ENCODE data around the gene KDM4C.

KDM4C gene

DNA sequence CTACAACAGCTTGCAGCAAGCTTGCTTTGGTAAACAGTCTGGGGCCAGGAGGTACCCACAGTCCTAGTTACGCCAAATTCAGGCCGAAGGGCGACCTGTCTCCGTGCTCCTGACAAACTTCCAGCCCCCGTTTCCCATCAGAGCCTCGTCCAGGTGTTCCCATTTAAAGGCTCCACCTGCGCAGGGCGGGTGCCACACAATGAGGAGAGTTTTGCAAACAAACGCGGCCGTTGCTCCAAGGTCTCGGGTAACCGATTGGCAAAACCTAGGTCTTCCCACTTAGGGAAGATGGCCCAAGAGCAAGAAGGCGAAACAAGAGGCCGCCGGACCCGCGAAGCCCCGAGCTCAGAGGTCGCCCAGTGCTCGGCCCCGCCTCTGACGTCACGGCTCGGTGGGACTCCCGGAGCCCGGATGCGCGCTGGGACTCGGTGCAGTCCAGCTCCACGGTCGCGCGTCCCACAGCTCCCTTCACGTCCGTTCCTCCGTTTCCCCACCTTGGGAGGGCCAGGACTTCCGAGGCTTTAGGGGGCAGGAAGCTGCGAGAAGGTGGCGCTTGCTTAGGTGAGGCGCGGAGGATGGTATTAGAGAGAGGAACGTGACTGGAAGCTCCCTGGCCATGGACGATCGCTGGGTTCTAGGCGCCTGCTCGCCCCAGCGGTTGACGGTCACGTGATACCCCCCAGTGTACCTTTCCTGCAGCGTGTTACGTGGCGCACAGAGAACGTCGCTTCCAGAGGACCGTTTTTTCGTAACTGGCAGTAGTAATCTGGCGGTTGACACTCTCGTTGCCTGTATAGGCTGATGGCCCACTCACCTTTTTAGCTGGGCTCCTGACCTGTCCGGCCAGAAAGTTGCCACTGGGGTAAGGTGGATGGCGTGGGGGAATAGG, 41.8 kb upstream of the KDM4C start:
- TF ChIP-seq, protein P1, sequence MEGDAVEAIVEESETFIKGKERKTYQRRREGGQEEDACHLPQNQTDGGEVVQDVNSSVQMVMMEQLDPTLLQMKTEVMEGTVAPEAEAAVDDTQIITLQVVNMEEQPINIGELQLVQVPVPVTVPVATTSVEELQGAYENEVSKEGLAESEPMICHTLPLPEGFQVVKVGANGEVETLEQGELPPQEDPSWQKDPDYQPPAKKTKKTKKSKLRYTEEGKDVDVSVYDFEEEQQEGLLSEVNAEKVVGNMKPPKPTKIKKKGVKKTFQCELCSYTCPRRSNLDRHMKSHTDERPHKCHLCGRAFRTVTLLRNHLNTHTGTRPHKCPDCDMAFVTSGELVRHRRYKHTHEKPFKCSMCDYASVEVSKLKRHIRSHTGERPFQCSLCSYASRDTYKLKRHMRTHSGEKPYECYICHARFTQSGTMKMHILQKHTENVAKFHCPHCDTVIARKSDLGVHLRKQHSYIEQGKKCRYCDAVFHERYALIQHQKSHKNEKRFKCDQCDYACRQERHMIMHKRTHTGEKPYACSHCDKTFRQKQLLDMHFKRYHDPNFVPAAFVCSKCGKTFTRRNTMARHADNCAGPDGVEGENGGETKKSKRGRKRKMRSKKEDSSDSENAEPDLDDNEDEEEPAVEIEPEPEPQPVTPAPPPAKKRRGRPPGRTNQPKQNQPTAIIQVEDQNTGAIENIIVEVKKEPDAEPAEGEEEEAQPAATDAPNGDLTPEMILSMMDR (IDR thresholded peaks at IDR 0.05) = no peak
- no peaks in the 10 kb centered on the region for H3K9me3 ChIP-seq (ENCODE audit: control insufficient read depth, low read length)
- no peak overlapping the region for H3K9ac ChIP-seq
- peak overlapping the region; percentile 45 for H3K4me3 ChIP-seq (ENCODE audit: low read depth, low read length)
- H3K4me2 ChIP-seq (ENCODE audit: low read length) = peak overlapping the region; percentile 60
- no peaks in the 10 kb centered on the region for H3K79me2 ChIP-seq
- peak overlapping the region; percentile 96 for H2AFZ ChIP-seq
- no peaks in the 10 kb centered on the region for H3K4me1 ChIP-seq
- H3K27ac ChIP-seq = no peak overlapping the region
- H3K27me3 ChIP-seq (ENCODE audit: control insufficient read depth, insufficient read depth, low read length) = no peaks in the 10 kb centered on the region
- H3K36me3 ChIP-seq (ENCODE audit: control insufficient read depth, insufficient read depth, low read length) = no peaks in the 10 kb centered on the region

DNA sequence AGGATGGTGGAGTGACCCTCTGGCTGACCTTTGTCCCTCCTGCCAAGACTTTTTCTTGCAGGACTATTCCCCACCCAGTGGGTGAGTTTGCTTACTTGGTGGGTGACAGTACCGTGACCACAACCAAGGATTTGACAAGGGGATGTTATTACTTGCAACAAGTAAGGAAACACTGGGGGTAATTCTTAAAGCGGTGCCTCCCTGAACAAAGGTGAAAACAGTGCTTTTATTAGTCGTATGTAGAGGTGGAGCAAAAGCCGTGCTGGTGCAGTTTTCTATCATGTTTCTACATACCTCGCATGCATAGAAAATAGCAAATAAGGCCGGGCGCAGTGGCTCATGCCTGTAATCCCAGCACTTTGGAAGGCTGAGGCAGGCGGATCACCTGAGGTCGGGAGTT, 41.0 kb upstream of the KDM4C start:
- Histone ChIP-seq H3K9ac (no peak overlapping the region), H3K4me1 (no peaks in the 10 kb centered on the region), H3K4me2 (ENCODE audit: low read length) (no peak overlapping the region), H3K36me3 (ENCODE audit: control insufficient read depth, insufficient read depth, low read length) (no peaks in the 10 kb centered on the region), H2AFZ (no peak overlapping the region), H3K4me3 (ENCODE audit: low read depth, low read length) (no peak overlapping the region), H3K9me3 (ENCODE audit: control insufficient read depth, low read length) (no peaks in the 10 kb centered on the region), H3K27ac (no peak overlapping the region), H3K27me3 (ENCODE audit: control insufficient read depth, insufficient read depth, low read length) (no peaks in the 10 kb centered on the region), H3K79me2 (no peaks in the 10 kb centered on the region)
- TF ChIP-seq, protein P1 (IDR thresholded peaks at IDR 0.05) = no peak

DNA sequence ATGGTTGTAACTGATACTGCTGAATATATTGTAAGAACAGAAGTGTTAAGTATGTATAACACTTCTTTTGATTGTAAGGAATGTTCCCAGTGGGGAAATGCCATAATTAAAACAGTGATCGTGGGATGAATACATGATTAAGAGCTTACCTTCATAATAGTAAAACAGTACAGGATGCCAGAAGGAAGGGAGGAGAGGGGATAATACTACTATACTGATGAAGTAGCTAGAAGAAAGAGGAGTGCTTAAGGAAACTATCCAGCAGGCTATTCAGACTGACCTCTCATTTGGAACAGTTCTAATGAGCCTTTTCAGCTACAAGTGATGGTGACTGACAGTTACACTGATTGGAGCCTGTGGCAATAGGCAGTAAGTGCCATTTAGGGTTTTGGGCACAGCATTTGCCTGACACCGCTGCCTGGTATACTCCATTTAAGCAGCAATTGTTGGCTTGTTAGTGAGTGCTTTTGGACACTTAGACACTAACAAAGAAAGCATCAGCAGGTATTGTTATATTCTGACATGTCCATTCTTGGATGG, 33.8 kb upstream of the KDM4C start:
- no peaks in the 10 kb centered on the region for H3K27me3 ChIP-seq (ENCODE audit: control insufficient read depth, insufficient read depth, low read length)

DNA sequence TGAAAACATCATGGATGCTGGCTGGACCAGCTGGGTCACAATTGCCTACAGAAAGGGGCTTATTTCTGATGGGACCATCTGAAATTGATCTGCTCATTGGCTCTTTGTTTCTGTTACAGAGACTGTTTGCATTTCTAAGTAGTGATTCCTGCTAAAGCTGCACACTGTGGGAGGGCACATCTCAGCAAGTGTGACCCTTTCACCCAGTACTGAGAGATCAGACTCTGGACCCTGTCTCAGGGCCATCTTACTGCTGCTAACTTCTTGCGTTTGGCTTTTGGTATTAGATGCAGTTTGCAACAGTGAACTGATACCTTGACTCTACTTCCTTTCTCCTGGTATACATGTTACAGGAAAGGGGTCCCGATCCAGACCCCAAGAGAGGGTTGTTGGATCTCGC, 24.5 kb upstream of the KDM4C start:
- TF ChIP-seq, protein P1 (IDR thresholded peaks at IDR 0.05) = no peak
- no peaks in the 10 kb centered on the region for H3K4me1 ChIP-seq

More for the DNA sequence above, 33.8 kb upstream of the KDM4C start:
- Histone ChIP-seq H3K4me1 (no peaks in the 10 kb centered on the region), H2AFZ (no peak overlapping the region), H3K4me2 (ENCODE audit: low read length) (no peak overlapping the region), H3K27ac (no peak overlapping the region), H3K9me3 (ENCODE audit: control insufficient read depth, low read length) (no peaks in the 10 kb centered on the region), H3K4me3 (ENCODE audit: low read depth, low read length) (no peak overlapping the region), H3K9ac (no peak overlapping the region), H3K36me3 (ENCODE audit: control insufficient read depth, insufficient read depth, low read length) (no peaks in the 10 kb centered on the region), H3K79me2 (no peaks in the 10 kb centered on the region)
- TF ChIP-seq, protein P1 (IDR thresholded peaks at IDR 0.05) = no peak

More for the DNA sequence above, 24.5 kb upstream of the KDM4C start:
- no peaks in the 10 kb centered on the region for H3K9me3 ChIP-seq (ENCODE audit: control insufficient read depth, low read length)
- no peak overlapping the region for H3K4me2 ChIP-seq (ENCODE audit: low read length)
- no peak overlapping the region for H3K4me3 ChIP-seq (ENCODE audit: low read depth, low read length)
- H3K79me2 ChIP-seq = no peaks in the 10 kb centered on the region
- no peaks in the 10 kb centered on the region for H3K27me3 ChIP-seq (ENCODE audit: control insufficient read depth, insufficient read depth, low read length)
- no peaks in the 10 kb centered on the region for H3K36me3 ChIP-seq (ENCODE audit: control insufficient read depth, insufficient read depth, low read length)
- H2AFZ ChIP-seq = no peak overlapping the region
- H3K9ac ChIP-seq = no peak overlapping the region
- H3K27ac ChIP-seq = no peak overlapping the region

All from parathyroid adenoma (tissue), 2 donors.